T-helper 17 cell (primary cell): ENCODE measurements around the gene CYB5D1. TPM values are rescaled to one million over a fixed set of nuclear protein-coding genes. Genes with fewer than 3 reads are reported as not detected.

ENCODE experiments used
- ATAC-seq: fragments of 150-1000 bp; cut with Tn5 transposase; 2 replicates; pipeline ENCODE4 v1.10.0; 2021; ENCODE audit warnings: mild to moderate bottlenecking, moderate library complexity
- DNase-seq, 3 donors: peaks; one replicate each; pipeline versions ENCODE4 v3.0.0 to v3.0.0-alpha.2; 2020 to 2021
- H3K9me3 ChIP-seq: one replicate; pipeline ENCODE4 v1.7.0; 2013; ENCODE audit warnings: low read length, mild to moderate bottlenecking; ENCODE audit not compliant: control insufficient read depth, poor library complexity, severe bottlenecking
- H3K27ac Mint-ChIP-seq: one replicate; pipeline ENCODE4 v1.8.0; 2022; ENCODE audit warnings: mild to moderate bottlenecking, moderate library complexity, mixed read lengths
- H3K27me3 Mint-ChIP-seq: one replicate; pipeline ENCODE4 v1.8.0; 2022; ENCODE audit warnings: mixed read lengths
- H3K36me3 Mint-ChIP-seq: one replicate; pipeline ENCODE4 v1.8.0; 2022; ENCODE audit warnings: low read depth, mixed read lengths
- H3K4me1 Mint-ChIP-seq: one replicate; pipeline ENCODE4 v1.8.0; 2022; ENCODE audit warnings: mild to moderate bottlenecking, mixed read lengths
- H3K4me3 Mint-ChIP-seq: one replicate; pipeline ENCODE4 v1.8.0; 2022; ENCODE audit warnings: mild to moderate bottlenecking, moderate library complexity, mixed read lengths
- total RNA-seq, 4 donors: library from RNA in 2 of 4; stranded (reverse) in 2 of 4; gene quantifications; one replicate each; pipeline ENCODE4 v1.2.3 and lab custom pipeline; 2022 to 2026

The CYB5D1 gene
- total RNA-seq, 2 donors from 2014 or later: 9.3 to 14.9 TPM

GRCh38 chr17:7851438-7852261 is 6.2 kb upstream of the CYB5D1 start:
- H3K36me3 Mint-ChIP-seq: no peaks in the 10 kb centered on the region
- H3K27me3 Mint-ChIP-seq: no peaks in the 10 kb centered on the region
- H3K4me3 Mint-ChIP-seq: peak overlapping the region; percentile 82
- DNase-seq (peak; percentile 92 to 96 (median 94)), ATAC-seq (peak; percentile 84)
- no peaks in the 10 kb centered on the region for H3K9me3 ChIP-seq
- H3K4me1 Mint-ChIP-seq: peaks cover 13% of the 10 kb centered on the region
- H3K27ac Mint-ChIP-seq: peak overlapping the region; percentile 81

DNA sequence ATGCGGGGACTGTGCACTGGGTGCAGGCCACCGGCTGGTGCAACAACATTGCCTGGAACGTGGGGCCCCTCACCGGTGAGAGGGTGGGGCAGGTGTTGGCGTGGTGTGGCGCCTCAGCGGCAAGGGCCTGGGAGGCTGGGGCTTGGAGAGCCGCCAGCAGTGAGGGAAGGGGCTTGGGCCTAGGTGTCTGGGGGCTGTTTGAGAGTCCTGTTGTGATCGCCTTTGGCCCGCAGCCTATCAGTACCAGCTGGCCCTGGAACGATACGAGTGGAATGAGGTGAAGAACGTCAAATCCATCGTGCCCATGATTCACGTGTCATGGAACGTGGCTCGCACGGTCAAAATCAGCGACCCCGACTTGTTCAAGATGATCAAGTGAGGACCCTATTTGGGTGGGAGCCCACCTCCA is 5.5 kb upstream of the CYB5D1 start:
- no peaks in the 10 kb centered on the region for H3K36me3 Mint-ChIP-seq
- no peak for ATAC-seq
- H3K27ac Mint-ChIP-seq: peak overlapping the region; percentile 81
- DNase-seq: no peak
- no peaks in the 10 kb centered on the region for H3K9me3 ChIP-seq
- peaks cover 13% of the 10 kb centered on the region for H3K4me1 Mint-ChIP-seq
- H3K4me3 Mint-ChIP-seq: peak overlapping the region; percentile 82
- no peaks in the 10 kb centered on the region for H3K27me3 Mint-ChIP-seq

DNA sequence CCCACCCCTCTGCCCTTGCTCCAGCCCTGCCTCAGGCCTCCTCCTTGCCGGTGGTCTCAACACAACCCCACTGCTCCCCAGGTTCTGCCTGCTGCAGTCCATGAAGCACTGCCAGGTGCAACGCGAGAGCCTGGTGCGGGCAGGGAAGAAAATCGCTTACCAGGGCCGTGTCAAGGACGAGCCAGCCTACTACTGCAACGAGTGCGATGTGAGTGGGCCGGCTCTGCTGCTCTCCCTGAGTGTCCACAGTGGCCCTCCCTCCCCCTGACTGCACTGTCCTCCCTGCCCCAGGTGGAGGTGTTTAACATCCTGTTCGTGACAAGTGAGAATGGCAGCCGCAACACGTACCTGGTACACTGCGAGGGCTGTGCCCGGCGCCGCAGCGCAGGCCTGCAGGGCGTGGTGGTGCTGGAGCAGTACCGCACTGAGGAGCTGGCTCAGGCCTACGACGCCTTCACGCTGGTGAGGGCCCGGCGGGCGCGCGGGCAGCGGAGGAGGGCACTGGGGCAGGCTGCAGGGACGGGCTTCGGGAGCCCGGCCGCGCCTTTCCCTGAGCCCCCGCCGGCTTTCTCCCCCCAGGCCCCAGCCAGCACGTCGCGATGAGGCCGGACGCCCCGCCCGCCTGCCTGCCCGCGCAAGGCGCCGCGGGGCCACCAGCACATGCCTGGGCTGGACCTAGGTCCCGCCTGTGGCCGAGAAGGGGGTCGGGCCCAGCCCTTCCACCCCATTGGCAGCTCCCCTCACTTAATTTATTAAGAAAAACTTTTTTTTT is 4.7 kb upstream of the CYB5D1 start:
- H3K27me3 Mint-ChIP-seq: no peaks in the 10 kb centered on the region
- ATAC-seq: no peak
- no peak for DNase-seq
- H3K4me3 Mint-ChIP-seq: peak overlapping the region; percentile 39
- peaks cover 13% of the 10 kb centered on the region for H3K4me1 Mint-ChIP-seq
- no peaks in the 10 kb centered on the region for H3K36me3 Mint-ChIP-seq
- no peaks in the 10 kb centered on the region for H3K9me3 ChIP-seq
- H3K27ac Mint-ChIP-seq: peak overlapping the region; percentile 81

DNA sequence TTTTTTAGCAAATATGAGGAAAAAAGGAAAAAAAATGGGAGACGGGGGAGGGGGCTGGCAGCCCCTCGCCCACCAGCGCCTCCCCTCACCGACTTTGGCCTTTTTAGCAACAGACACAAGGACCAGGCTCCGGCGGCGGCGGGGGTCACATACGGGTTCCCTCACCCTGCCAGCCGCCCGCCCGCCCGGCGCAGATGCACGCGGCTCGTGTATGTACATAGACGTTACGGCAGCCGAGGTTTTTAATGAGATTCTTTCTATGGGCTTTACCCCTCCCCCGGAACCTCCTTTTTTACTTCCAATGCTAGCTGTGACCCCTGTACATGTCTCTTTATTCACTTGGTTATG is 4.1 kb upstream of the CYB5D1 start:
- H3K4me3 Mint-ChIP-seq: peak overlapping the region; percentile 39
- H3K4me1 Mint-ChIP-seq: peaks cover 15% of the 10 kb centered on the region
- ATAC-seq (no peak), DNase-seq (no peak)
- H3K27me3 Mint-ChIP-seq: no peaks in the 10 kb centered on the region
- no peaks in the 10 kb centered on the region for H3K36me3 Mint-ChIP-seq
- peak overlapping the region; percentile 81 for H3K27ac Mint-ChIP-seq
- H3K9me3 ChIP-seq: no peaks in the 10 kb centered on the region

- no peak overlapping the region for H3K4me3 Mint-ChIP-seq
- no peaks in the 10 kb centered on the region for H3K27me3 Mint-ChIP-seq
- peak overlapping the region; percentile 81 for H3K27ac Mint-ChIP-seq
Observed at GRCh38 chr17:7854078-7854777, 3.6 kb upstream of the CYB5D1 start.

DNA sequence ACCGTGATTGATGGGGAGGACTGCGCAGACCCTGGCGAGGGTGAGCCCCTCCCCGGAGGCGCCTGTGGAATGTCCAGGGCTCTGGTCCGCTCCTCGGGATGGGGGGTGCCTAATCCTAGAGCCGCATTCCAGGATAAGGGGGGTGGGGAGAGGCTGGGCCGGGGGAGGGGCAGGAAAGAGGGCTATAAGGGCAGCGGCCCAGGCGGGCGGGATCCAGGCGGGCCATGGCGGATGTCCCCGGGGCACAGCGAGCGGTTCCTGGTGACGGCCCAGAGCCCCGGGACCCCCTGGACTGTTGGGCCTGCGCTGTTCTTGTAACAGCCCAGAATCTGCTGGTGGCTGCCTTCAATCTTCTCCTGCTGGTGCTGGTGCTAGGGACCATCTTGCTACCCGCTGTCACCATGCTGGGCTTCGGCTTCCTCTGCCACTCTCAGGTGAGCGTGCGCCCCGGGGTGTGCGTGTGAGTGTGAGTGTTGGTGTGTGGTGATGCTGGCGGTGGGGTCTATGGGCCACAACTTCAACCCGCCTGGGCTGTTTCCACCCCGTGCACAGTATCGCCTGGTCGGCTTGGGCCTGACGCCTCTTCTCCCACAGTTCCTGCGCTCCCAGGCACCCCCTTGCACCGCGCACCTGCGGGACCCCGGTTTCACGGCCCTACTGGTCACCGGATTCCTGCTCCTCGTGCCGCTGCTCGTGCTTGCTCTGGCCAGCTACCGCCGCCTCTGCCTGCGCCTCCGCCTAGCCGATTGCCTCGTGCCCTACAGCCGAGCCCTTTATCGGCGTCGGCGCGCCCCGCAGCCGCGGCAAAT is 2.7 kb upstream of the CYB5D1 start, which contains the start of gene TMEM88:
TSS of gene TMEM88 (plus strand) at position 216 of the 809 bp plus-strand sequence. CDS start at position 225, 9 bp downstream.
- H3K4me1 Mint-ChIP-seq: peaks cover 22% of the 10 kb centered on the region
- H3K36me3 Mint-ChIP-seq: peaks cover 3% of the 10 kb centered on the region
- H3K27me3 Mint-ChIP-seq: no peaks in the 10 kb centered on the region
- peak within 1 kb of the TSS; percentile 81 for H3K27ac Mint-ChIP-seq
- no peaks in the 10 kb centered on the region for H3K9me3 ChIP-seq
- no peak for ATAC-seq
- DNase-seq: peak in 1 of 3 donors; percentile 26
- no peak within 1 kb of the TSS for H3K4me3 Mint-ChIP-seq

More at GRCh38 chr17:7854078-7854777, 3.6 kb upstream of the CYB5D1 start:
- H3K4me1 Mint-ChIP-seq: peaks cover 17% of the 10 kb centered on the region
- no peak for ATAC-seq
- no peaks in the 10 kb centered on the region for H3K36me3 Mint-ChIP-seq
- no peaks in the 10 kb centered on the region for H3K9me3 ChIP-seq
- DNase-seq: no peak

GRCh38 chr17:7855660-7856010 is 2.2 kb upstream of the CYB5D1 start:
- Mint-ChIP-seq H3K4me3 (no peak overlapping the region), H3K27ac (no peak overlapping the region), H3K4me1 (peaks cover 22% of the 10 kb centered on the region), H3K27me3 (no peaks in the 10 kb centered on the region), H3K36me3 (peaks cover 3% of the 10 kb centered on the region)
- ATAC-seq (no peak), DNase-seq (peak in 1 of 3 donors; percentile 16)
- no peaks in the 10 kb centered on the region for H3K9me3 ChIP-seq

- H3K9me3 ChIP-seq: no peaks in the 10 kb centered on the region
- DNase-seq: peak in 1 of 3 donors; percentile 27
- H3K4me3 Mint-ChIP-seq: no peak overlapping the region
- H3K27me3 Mint-ChIP-seq: no peaks in the 10 kb centered on the region
- no peak overlapping the region for H3K27ac Mint-ChIP-seq
- H3K4me1 Mint-ChIP-seq: peaks cover 21% of the 10 kb centered on the region
- peaks cover 3% of the 10 kb centered on the region for H3K36me3 Mint-ChIP-seq
- ATAC-seq: no peak
Observed at GRCh38 chr17:7856011-7856810, 1.6 kb upstream of the CYB5D1 start.

GRCh38 chr17:7856811-7857712 is 741 bp upstream of the CYB5D1 start, which contains the start of gene NAA38:
Gene NAA38, minus strand, starts transcription at chr17:7857559. Its CDS starts 96 bp downstream, at chr17:7857463.
- ATAC-seq (peak; percentile 82), DNase-seq (peak; percentile 79 to 88 (median 85))
- no peaks in the 10 kb centered on the region for H3K9me3 ChIP-seq
- Mint-ChIP-seq H3K4me1 (peaks cover 16% of the 10 kb centered on the region), H3K27ac (no peak within 1 kb of the TSS), H3K27me3 (no peaks in the 10 kb centered on the region), H3K4me3 (no peak within 1 kb of the TSS), H3K36me3 (peaks cover 3% of the 10 kb centered on the region)

GRCh38 chr17:7858522-7858810 is 663 bp downstream of the CYB5D1 start:
- ATAC-seq: no peak
- Mint-ChIP-seq H3K4me3 (no peak overlapping the region), H3K27ac (no peak overlapping the region)

GRCh38 chr17:7859028-7859427 is 1.2 kb downstream of the CYB5D1 start:
- ATAC-seq: no peak
- no peak for DNase-seq
- Mint-ChIP-seq H3K27ac (peak overlapping the region; percentile 95), H3K27me3 (no peaks in the 10 kb centered on the region), H3K4me1 (peaks cover 21% of the 10 kb centered on the region), H3K4me3 (no peak overlapping the region), H3K36me3 (peaks cover 6% of the 10 kb centered on the region)
- no peaks in the 10 kb centered on the region for H3K9me3 ChIP-seq

More at GRCh38 chr17:7858522-7858810, 663 bp downstream of the CYB5D1 start:
- peak in 1 of 3 donors; percentile 31 for DNase-seq
- no peaks in the 10 kb centered on the region for H3K9me3 ChIP-seq
- Mint-ChIP-seq H3K4me1 (peaks cover 19% of the 10 kb centered on the region), H3K27me3 (no peaks in the 10 kb centered on the region), H3K36me3 (peaks cover 6% of the 10 kb centered on the region)
